ENCODE results near the gene SNX21.
A peak's percentile ranks its signal among the peaks of the same experiment; 100 is the strongest.

Gene SNX21

GRCh38 chr20:45798935-45799642 is 34.5 kb upstream of the SNX21 start:
- peak; percentile 56 for DNase-seq (ENCODE audit: low read depth)
- H3K4me3 ChIP-seq (ENCODE audit: control insufficient read depth, low read depth, low read length), result no peak overlapping the region
- peak; percentile 85 for TF ChIP-seq CTCF (conservative IDR thresholded peaks at IDR 0.05; ENCODE audit: control insufficient read depth, insufficient read depth, low read depth, low read length)

- no peak for DNase-seq (ENCODE audit: low read depth)
- H3K4me3 ChIP-seq (ENCODE audit: control insufficient read depth, low read depth, low read length), result no peak overlapping the region
- no peak for TF ChIP-seq CTCF (conservative IDR thresholded peaks at IDR 0.05; ENCODE audit: control insufficient read depth, insufficient read depth, low read depth, low read length)
Observed at GRCh38 chr20:45801851-45802250, 31.7 kb upstream of the SNX21 start.

- DNase-seq (ENCODE audit: low read depth), result no peak
- TF ChIP-seq CTCF (conservative IDR thresholded peaks at IDR 0.05; ENCODE audit: control insufficient read depth, insufficient read depth, low read depth, low read length), result no peak
- H3K4me3 ChIP-seq (ENCODE audit: control insufficient read depth, low read depth, low read length), result no peak overlapping the region
Observed at GRCh38 chr20:45810191-45810970, 23.2 kb upstream of the SNX21 start.

- H3K4me3 ChIP-seq (ENCODE audit: control insufficient read depth, low read depth, low read length), result peak within 1 kb of the TSS; percentile 89
- peak; percentile 100 for DNase-seq (ENCODE audit: low read depth)
- no peak for TF ChIP-seq CTCF (conservative IDR thresholded peaks at IDR 0.05; ENCODE audit: control insufficient read depth, insufficient read depth, low read depth, low read length)
Observed at GRCh38 chr20:45812157-45813005, 21.2 kb upstream of the SNX21 start, which contains the start of gene UBE2C. Gene UBE2C (plus strand): TSS chr20:45812644. CDS start chr20:45812696, 52 bp downstream.

GRCh38 chr20:45813006-45813340 is 20.6 kb upstream of the SNX21 start:
- no peak for TF ChIP-seq CTCF (conservative IDR thresholded peaks at IDR 0.05; ENCODE audit: control insufficient read depth, insufficient read depth, low read depth, low read length)
- peak overlapping the region; percentile 89 for H3K4me3 ChIP-seq (ENCODE audit: control insufficient read depth, low read depth, low read length)
- no peak for DNase-seq (ENCODE audit: low read depth)

GRCh38 chr20:45813489-45813888 is 20.1 kb upstream of the SNX21 start:
- H3K4me3 ChIP-seq (ENCODE audit: control insufficient read depth, low read depth, low read length), result peak overlapping the region; percentile 89
- DNase-seq (ENCODE audit: low read depth), result no peak
- no peak for TF ChIP-seq CTCF (conservative IDR thresholded peaks at IDR 0.05; ENCODE audit: control insufficient read depth, insufficient read depth, low read depth, low read length)

All from fibroblast of mammary gland (primary cell).